T-helper 1 cell treated with Interleukin-12 subunit alpha and Interleukin-12 subunit beta and Interleukin-4 antibody, amounts not matched to agents 30 μg/mL and 1 μg/mL, for 36 hours (primary cell): ENCODE results near the gene VAPA.

Source experiments
- H3K27ac Mint-ChIP-seq: one replicate; pipeline ENCODE4 v1.8.0; 2021; ENCODE audit warnings: mild to moderate bottlenecking, mixed read lengths
- H3K27me3 Mint-ChIP-seq: one replicate; pipeline ENCODE4 v1.8.0; 2021; ENCODE audit warnings: low read depth, mixed read lengths
- H3K36me3 Mint-ChIP-seq: one replicate; pipeline ENCODE4 v1.8.0; 2021; ENCODE audit warnings: low read depth, mixed read lengths
- H3K4me1 Mint-ChIP-seq: one replicate; pipeline ENCODE4 v1.8.0; 2021; ENCODE audit warnings: low read depth, mixed read lengths
- H3K4me3 Mint-ChIP-seq: one replicate; pipeline ENCODE4 v1.8.0; 2021; ENCODE audit warnings: mild to moderate bottlenecking, moderate library complexity, mixed read lengths
- H3K9me3 Mint-ChIP-seq: one replicate; pipeline ENCODE4 v1.8.0; 2021; ENCODE audit warnings: mixed read lengths

The VAPA gene

GRCh38 chr18:9974279-9974915, 60.6 kb downstream of the VAPA start:
- Mint-ChIP-seq H3K27ac (no peak overlapping the region), H3K27me3 (peaks cover 21% of the 10 kb centered on the region), H3K9me3 (peaks cover 8% of the 10 kb centered on the region)

GRCh38 chr18:9975658-9976057, 61.8 kb downstream of the VAPA start:
- Mint-ChIP-seq H3K4me3 (no peak overlapping the region), H3K27ac (no peak overlapping the region), H3K9me3 (peaks cover 8% of the 10 kb centered on the region), H3K36me3 (no peaks in the 10 kb centered on the region), H3K27me3 (peaks cover 23% of the 10 kb centered on the region), H3K4me1 (no peaks in the 10 kb centered on the region)

More at GRCh38 chr18:9974279-9974915, 60.6 kb downstream of the VAPA start:
- Mint-ChIP-seq H3K4me1 (no peaks in the 10 kb centered on the region), H3K36me3 (no peaks in the 10 kb centered on the region), H3K4me3 (no peak overlapping the region)

GRCh38 chr18:9982711-9983110, 68.9 kb downstream of the VAPA start:
- Mint-ChIP-seq H3K27me3 (peaks cover 19% of the 10 kb centered on the region), H3K4me3 (no peak overlapping the region), H3K9me3 (no peaks in the 10 kb centered on the region), H3K4me1 (no peaks in the 10 kb centered on the region), H3K27ac (no peak overlapping the region), H3K36me3 (no peaks in the 10 kb centered on the region)

GRCh38 chr18:9984080-9984479, 70.3 kb downstream of the VAPA start:
- Mint-ChIP-seq H3K27me3 (peaks cover 13% of the 10 kb centered on the region), H3K4me1 (no peaks in the 10 kb centered on the region), H3K36me3 (no peaks in the 10 kb centered on the region)

GRCh38 chr18:9985641-9986040, 71.8 kb downstream of the VAPA start:
- Mint-ChIP-seq H3K27me3 (peaks cover 3% of the 10 kb centered on the region), H3K4me1 (no peaks in the 10 kb centered on the region)

More at GRCh38 chr18:9984080-9984479, 70.3 kb downstream of the VAPA start:
- Mint-ChIP-seq H3K9me3 (no peaks in the 10 kb centered on the region), H3K4me3 (no peak overlapping the region), H3K27ac (no peak overlapping the region)

GRCh38 chr18:9986156-9986930, 72.5 kb downstream of the VAPA start:
- H3K27me3 Mint-ChIP-seq = peaks cover 3% of the 10 kb centered on the region

More at GRCh38 chr18:9985641-9986040, 71.8 kb downstream of the VAPA start:
- H3K4me3 Mint-ChIP-seq = no peak overlapping the region
- no peak overlapping the region for H3K27ac Mint-ChIP-seq
- H3K9me3 Mint-ChIP-seq = no peaks in the 10 kb centered on the region
- no peaks in the 10 kb centered on the region for H3K36me3 Mint-ChIP-seq

GRCh38 chr18:9987345-9987744, 73.5 kb downstream of the VAPA start:
- no peak overlapping the region for H3K27ac Mint-ChIP-seq
- no peaks in the 10 kb centered on the region for H3K9me3 Mint-ChIP-seq
- H3K4me1 Mint-ChIP-seq = no peaks in the 10 kb centered on the region
- H3K4me3 Mint-ChIP-seq = no peak overlapping the region
- no peaks in the 10 kb centered on the region for H3K36me3 Mint-ChIP-seq
- peaks cover 3% of the 10 kb centered on the region for H3K27me3 Mint-ChIP-seq

More at GRCh38 chr18:9986156-9986930, 72.5 kb downstream of the VAPA start:
- H3K9me3 Mint-ChIP-seq = no peaks in the 10 kb centered on the region
- H3K4me3 Mint-ChIP-seq = no peak overlapping the region
- no peaks in the 10 kb centered on the region for H3K36me3 Mint-ChIP-seq
- no peaks in the 10 kb centered on the region for H3K4me1 Mint-ChIP-seq
- no peak overlapping the region for H3K27ac Mint-ChIP-seq

- H3K27ac Mint-ChIP-seq = no peak overlapping the region
- H3K4me1 Mint-ChIP-seq = no peaks in the 10 kb centered on the region
- H3K36me3 Mint-ChIP-seq = no peaks in the 10 kb centered on the region
- no peak overlapping the region for H3K4me3 Mint-ChIP-seq
- no peaks in the 10 kb centered on the region for H3K9me3 Mint-ChIP-seq
- peaks cover 3% of the 10 kb centered on the region for H3K27me3 Mint-ChIP-seq
These were observed 74.1 kb downstream of the VAPA start for GRCh38 chr18:9987931-9988330.

- Mint-ChIP-seq H3K9me3 (no peaks in the 10 kb centered on the region), H3K27ac (no peak overlapping the region), H3K27me3 (peaks cover 3% of the 10 kb centered on the region), H3K36me3 (no peaks in the 10 kb centered on the region), H3K4me3 (no peak overlapping the region), H3K4me1 (no peaks in the 10 kb centered on the region)
These were observed 74.8 kb downstream of the VAPA start for GRCh38 chr18:9988665-9989064.

GRCh38 chr18:9989481-9989880, 75.7 kb downstream of the VAPA start:
- Mint-ChIP-seq H3K4me3 (no peak overlapping the region), H3K27me3 (peaks cover 3% of the 10 kb centered on the region), H3K4me1 (no peaks in the 10 kb centered on the region), H3K36me3 (no peaks in the 10 kb centered on the region), H3K9me3 (no peaks in the 10 kb centered on the region), H3K27ac (no peak overlapping the region)

GRCh38 chr18:9991011-9992000, 77.5 kb downstream of the VAPA start:
- H3K4me3 Mint-ChIP-seq = no peak overlapping the region

GRCh38 chr18:9992300-9992972, 78.6 kb downstream of the VAPA start:
- no peaks in the 10 kb centered on the region for H3K4me1 Mint-ChIP-seq
- H3K27me3 Mint-ChIP-seq = peaks cover 3% of the 10 kb centered on the region
- H3K27ac Mint-ChIP-seq = no peak overlapping the region
- H3K9me3 Mint-ChIP-seq = peaks cover 7% of the 10 kb centered on the region
- H3K4me3 Mint-ChIP-seq = no peak overlapping the region
- H3K36me3 Mint-ChIP-seq = no peaks in the 10 kb centered on the region

More at GRCh38 chr18:9991011-9992000, 77.5 kb downstream of the VAPA start:
- Mint-ChIP-seq H3K9me3 (no peaks in the 10 kb centered on the region), H3K4me1 (no peaks in the 10 kb centered on the region), H3K27me3 (peaks cover 3% of the 10 kb centered on the region), H3K36me3 (no peaks in the 10 kb centered on the region), H3K27ac (no peak overlapping the region)

GRCh38 chr18:9992973-9993520, 79.2 kb downstream of the VAPA start:
- no peak overlapping the region for H3K4me3 Mint-ChIP-seq

More at GRCh38 chr18:9992973-9993520, 79.2 kb downstream of the VAPA start:
- Mint-ChIP-seq H3K9me3 (peaks cover 11% of the 10 kb centered on the region), H3K36me3 (no peaks in the 10 kb centered on the region), H3K4me1 (no peaks in the 10 kb centered on the region), H3K27ac (no peak overlapping the region), H3K27me3 (peaks cover 3% of the 10 kb centered on the region)
